Endothelial cell of umbilical vein (primary cell): ENCODE results near the gene GHSR. TPM values are rescaled to one million over a fixed set of nuclear protein-coding genes. Genes with fewer than 3 reads are reported as not detected.
A peak's percentile ranks its signal among the peaks of the same experiment; 100 is the strongest.

Experiments used
- BruUV-seq: library from RNA; stranded (reverse); fragments of 400-500 nt; replicated peaks from 2 replicates; lab custom pipeline; 2021; lab: Mats Ljungman, UMichigan
- CTCF ChIA-PET: fragments of 300-600, 350-600 bp; sonication (Branson Sonifier 250); formaldehyde crosslinking; loops from one replicate; lab custom pipeline; 2021; ENCODE audit warnings: antibody characterized with exemption, inconsistent platforms; lab: Charles Lee
- POLR2A ChIA-PET: fragments of 300-600, 350-600 bp; sonication (Branson Sonifier 250); formaldehyde crosslinking; loops from one replicate; lab custom pipeline; 2021; ENCODE audit warnings: antibody characterized with exemption, inconsistent platforms; lab: Charles Lee
- DNase-seq: peaks from one replicate; pipeline ENCODE4 v3.0.0-alpha.2; 2011; ENCODE audit warnings: low read depth, low spot score
- FAIRE-seq: peaks from 2 replicates; lab custom pipeline; 2011; peaks lifted over from hg19 to GRCh38; lab: Jason Lieb, UNC
- H2AFZ ChIP-seq: 2 replicates; pipeline ENCODE4 v1.6.0; 2012; ENCODE audit warnings: low read depth, low read length, control low read depth, inconsistent platforms
- H3K27ac ChIP-seq: 2 replicates; pipeline ENCODE4 v1.5.1; 2011; ENCODE audit warnings: low read depth, mild to moderate bottlenecking, control low read depth, low read length, moderate library complexity; ENCODE audit not compliant: insufficient read depth
- H3K27me3 ChIP-seq, 2 experiments: 2 replicates each; pipeline versions ENCODE4 v1.6.0 to v1.6.1; 2011; ENCODE audit warnings: low read length in 2 of 2, mixed read lengths in 1 of 2; ENCODE audit not compliant: control insufficient read depth in 2 of 2, insufficient read depth in 2 of 2
- H3K36me3 ChIP-seq, 2 experiments: 2 replicates in 1 of 2; 3 replicates in 1 of 2; pipeline ENCODE4 v1.5.1; 2011; ENCODE audit warnings: low read length in 2 of 2, mild to moderate bottlenecking in 1 of 2, moderate library complexity in 1 of 2; ENCODE audit not compliant: control insufficient read depth in 2 of 2, insufficient read depth in 2 of 2; ENCODE audit errors: extremely low read depth in 1 of 2
- H3K4me1 ChIP-seq: 3 replicates; pipeline ENCODE4 v1.5.1; 2011; ENCODE audit warnings: mild to moderate bottlenecking, low read length; ENCODE audit not compliant: control insufficient read depth, insufficient read depth; ENCODE audit errors: extremely low read depth
- H3K4me2 ChIP-seq: 2 replicates; pipeline ENCODE4 v1.6.1; 2011; ENCODE audit warnings: low read length, control low read depth, mixed read lengths; ENCODE audit not compliant: insufficient read depth
- H3K4me3 ChIP-seq, 3 experiments: fragments of 200-600 bp in 1 of 3; sonication (generic), shearing (Covaris generic) in 1 of 3; replicated peaks in 1 of 3; 2 replicates each; pipeline ENCODE4 v1.5.1; 2011 to 2016; ENCODE audit warnings: control low read depth in 3 of 3, low read length in 3 of 3, mild to moderate bottlenecking in 2 of 3, inconsistent platforms in 1 of 3, low read depth in 1 of 3, moderate library complexity in 1 of 3; ENCODE audit not compliant: insufficient read depth in 1 of 3
- H3K79me2 ChIP-seq: 2 replicates; pipeline ENCODE4 v1.6.0; 2012; ENCODE audit warnings: low read length, inconsistent platforms; ENCODE audit not compliant: control insufficient read depth, insufficient read depth
- H3K9ac ChIP-seq: replicated peaks from 2 replicates; pipeline ENCODE3; 2011; ENCODE audit warnings: low read length, control low read depth; ENCODE audit not compliant: insufficient read depth; ENCODE audit errors: extremely low read depth
- H3K9me1 ChIP-seq: replicated peaks from 3 replicates; pipeline ENCODE4 v1.6.0; 2011; ENCODE audit warnings: mild to moderate bottlenecking, low read length; ENCODE audit not compliant: control insufficient read depth, insufficient read depth; ENCODE audit errors: extremely low read depth
- H3K9me3 ChIP-seq: replicated peaks from 2 replicates; pipeline ENCODE4 v1.5.1; 2012; ENCODE audit warnings: low read length, inconsistent platforms; ENCODE audit not compliant: control insufficient read depth, insufficient read depth
- H4K20me1 ChIP-seq: replicated peaks from 2 replicates; pipeline ENCODE3; 2011; ENCODE audit warnings: mild to moderate bottlenecking, low read length; ENCODE audit not compliant: control insufficient read depth, insufficient read depth; ENCODE audit errors: extremely low read depth
- POLR2A ChIP-seq: IDR thresholded peaks from 2 replicates; pipeline ENCODE4 v1.6.1; 2012; ENCODE audit warnings: low read depth, mild to moderate bottlenecking, control low read depth, low read length
- dilution Hi-C: fragments of 300-500 bp; cut with MboI; formaldehyde crosslinking; loops from one replicate; pipeline ENCODE4 v1.15.0; 2019; ENCODE audit warnings: low sequenced_read_pairs; ENCODE audit not compliant: extremely low pct_ligation_motif_present
- intact Hi-C: fragments of 100-400 bp; cut with micrococcal nuclease; formaldehyde crosslinking; loops from one replicate; pipeline ENCODE4 v1.10.0; 2022
- polyA plus RNA-seq, 4 experiments: library from polyadenylated mRNA; depleted of rRNA in 3 of 4; stranded (reverse) in 3 of 4; unstranded in 1 of 4; fragments of >200 nt; gene quantifications; 2 replicates each; pipeline versions ENCODE4 v1.2.1 to v1.2.3, GENCODE V29; 2011 to 2012; ENCODE audit warnings: missing spikeins in 1 of 4
- total RNA-seq: library from RNA; stranded (reverse); gene quantifications from 2 replicates; pipeline ENCODE4 v1.2.3, GENCODE V29; 2021
- TF ChIP-seq, protein P1 (sequence below), 2 donors: IDR thresholded peaks; 1 replicate in 1 of 2; 2 replicates in 1 of 2; pipeline ENCODE4 v1.5.1; 2011; ENCODE audit warnings: low read length in 2 of 2, mild to moderate bottlenecking in 2 of 2, moderate library complexity in 2 of 2, control low read depth in 1 of 2, inconsistent platforms in 1 of 2, low read depth in 1 of 2; ENCODE audit not compliant: insufficient read depth in 1 of 2; ENCODE audit errors: extremely low read depth in 1 of 2
- TF ChIP-seq, protein P2 (sequence below): IDR thresholded peaks from 2 replicates; pipeline ENCODE4 v1.6.1; 2011; ENCODE audit not compliant: insufficient read depth, insufficient read length

The GHSR gene
- total and polyA plus RNA-seq, 2 donors (not counting 3 experiments of a cell fraction or from before 2014, with no cell fraction given) = not detected

DNA sequence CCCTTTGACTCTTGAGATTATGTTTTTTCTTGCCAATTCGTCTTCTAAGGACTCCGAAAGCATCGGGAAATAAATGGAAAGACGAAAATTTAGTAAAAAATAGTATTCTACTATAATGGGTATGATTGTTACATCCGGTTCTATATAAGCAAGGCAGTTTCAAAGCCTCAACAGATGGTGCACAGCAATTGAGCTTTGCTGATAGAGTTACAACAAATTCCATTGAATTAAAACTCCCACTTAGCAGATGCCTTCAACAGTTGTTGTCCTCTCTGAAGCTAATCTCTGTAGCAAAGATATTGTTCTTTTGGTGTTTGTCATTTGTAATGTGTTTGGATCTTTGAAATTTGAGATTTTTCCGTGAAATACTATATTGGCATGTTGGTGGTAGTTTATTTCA, 16.1 kb upstream of the GHSR start:
- POLR2A ChIA-PET = no interaction called here

DNA sequence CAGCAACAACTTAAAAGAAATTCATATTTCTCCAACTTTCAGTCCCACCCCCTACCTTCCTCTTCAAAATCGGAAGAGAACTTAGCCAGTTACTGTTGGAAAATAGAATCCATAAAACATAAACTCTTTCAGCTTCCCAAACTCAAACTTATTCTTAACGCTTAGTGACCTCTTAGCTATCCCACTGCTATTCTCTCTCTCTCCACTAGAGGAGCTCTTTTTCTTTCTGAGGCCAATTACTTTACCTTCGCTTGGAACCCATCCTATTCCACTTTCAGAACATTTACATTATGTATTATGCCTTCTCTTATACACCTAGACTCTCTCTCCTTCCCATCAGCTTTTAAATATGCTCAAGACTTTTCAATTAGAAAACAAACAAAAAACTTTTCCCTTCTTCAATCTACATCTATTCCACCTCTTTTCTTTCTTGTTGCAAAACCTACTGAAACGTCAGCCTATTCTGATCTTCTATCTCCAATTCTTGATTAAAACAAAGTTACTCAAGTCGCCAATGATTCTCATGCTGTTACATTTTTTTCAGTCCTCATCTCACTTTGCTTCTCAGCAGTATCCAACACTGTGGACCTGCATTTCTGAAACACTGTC, 13.4 kb upstream of the GHSR start:
- H3K9me1 ChIP-seq = no peaks in the 10 kb centered on the region
- no peak overlapping the region for H3K9ac ChIP-seq
- no peak overlapping the region for H3K4me3 ChIP-seq
- DNase-seq (no peak), FAIRE-seq (peak; percentile 71)
- no peak overlapping the region for H3K27ac ChIP-seq
- H3K79me2 ChIP-seq = no peaks in the 10 kb centered on the region
- BruUV-seq = no TSS peak
- CTCF ChIA-PET = interaction anchor here (0.6 to 2.5 kb wide), 71 partner anchors 9 to 584 kb away, joined by 3 to 47 read pairs (median 4); partner anchors contain the start of genes ECT2, GHSR and TNFSF10
- H3K27me3 ChIP-seq = peaks cover 0 to 2% of the 10 kb centered on the region in 2 experiments
- POLR2A ChIA-PET = no interaction called here
- H3K4me2 ChIP-seq = no peak overlapping the region
- H3K9me3 ChIP-seq = no peaks in the 10 kb centered on the region
- peaks cover 7% of the 10 kb centered on the region for H3K4me1 ChIP-seq
- H2AFZ ChIP-seq = peak overlapping the region; percentile 29
- H4K20me1 ChIP-seq = no peaks in the 10 kb centered on the region
- H3K36me3 ChIP-seq = no peaks in the 10 kb centered on the region
- TF ChIP-seq, protein P1, sequence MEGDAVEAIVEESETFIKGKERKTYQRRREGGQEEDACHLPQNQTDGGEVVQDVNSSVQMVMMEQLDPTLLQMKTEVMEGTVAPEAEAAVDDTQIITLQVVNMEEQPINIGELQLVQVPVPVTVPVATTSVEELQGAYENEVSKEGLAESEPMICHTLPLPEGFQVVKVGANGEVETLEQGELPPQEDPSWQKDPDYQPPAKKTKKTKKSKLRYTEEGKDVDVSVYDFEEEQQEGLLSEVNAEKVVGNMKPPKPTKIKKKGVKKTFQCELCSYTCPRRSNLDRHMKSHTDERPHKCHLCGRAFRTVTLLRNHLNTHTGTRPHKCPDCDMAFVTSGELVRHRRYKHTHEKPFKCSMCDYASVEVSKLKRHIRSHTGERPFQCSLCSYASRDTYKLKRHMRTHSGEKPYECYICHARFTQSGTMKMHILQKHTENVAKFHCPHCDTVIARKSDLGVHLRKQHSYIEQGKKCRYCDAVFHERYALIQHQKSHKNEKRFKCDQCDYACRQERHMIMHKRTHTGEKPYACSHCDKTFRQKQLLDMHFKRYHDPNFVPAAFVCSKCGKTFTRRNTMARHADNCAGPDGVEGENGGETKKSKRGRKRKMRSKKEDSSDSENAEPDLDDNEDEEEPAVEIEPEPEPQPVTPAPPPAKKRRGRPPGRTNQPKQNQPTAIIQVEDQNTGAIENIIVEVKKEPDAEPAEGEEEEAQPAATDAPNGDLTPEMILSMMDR (IDR thresholded peaks at IDR 0.05; ENCODE audit: extremely low read depth in 1 of 2, insufficient read depth in 1 of 2, low read depth in 1 of 2, low read length in 2 of 2) = peak; percentile 72 to 77
- TF ChIP-seq, protein P2, sequence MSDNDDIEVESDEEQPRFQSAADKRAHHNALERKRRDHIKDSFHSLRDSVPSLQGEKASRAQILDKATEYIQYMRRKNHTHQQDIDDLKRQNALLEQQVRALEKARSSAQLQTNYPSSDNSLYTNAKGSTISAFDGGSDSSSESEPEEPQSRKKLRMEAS = no peak
- dilution Hi-C loops (no loop called here), intact Hi-C loops (loop anchor here (2.0 kb wide), 1 partner anchor 15 kb away; no protein-coding TSS in a partner anchor)

More for the DNA sequence above, 16.1 kb upstream of the GHSR start:
- dilution Hi-C loops = no loop called here
- H3K9ac ChIP-seq = no peak overlapping the region
- no peak for DNase-seq
- no TSS peak for BruUV-seq
- TF ChIP-seq POLR2A = no peak
- CTCF ChIA-PET = no interaction called here
- H2AFZ ChIP-seq = no peak overlapping the region
- intact Hi-C loops = no loop called here
- H3K9me3 ChIP-seq = no peaks in the 10 kb centered on the region
- no peak for FAIRE-seq
- no peaks in the 10 kb centered on the region for H4K20me1 ChIP-seq
- H3K36me3 ChIP-seq = no peaks in the 10 kb centered on the region
- no peak overlapping the region for H3K4me2 ChIP-seq
- H3K27ac ChIP-seq = no peak overlapping the region
- no peaks in the 10 kb centered on the region for H3K9me1 ChIP-seq
- peaks cover 20% of the 10 kb centered on the region for H3K4me1 ChIP-seq
- H3K4me3 ChIP-seq = no peak overlapping the region
- H3K27me3 ChIP-seq = no peaks in the 10 kb centered on the region
- H3K79me2 ChIP-seq = no peaks in the 10 kb centered on the region
